HK-2 (cell line): ENCODE measurements around the gene TIAM1.

ENCODE experiments used
- DNase-seq: peaks from one replicate; pipeline ENCODE4 v3.0.0-alpha.2; 2018; ENCODE audit not compliant: unreplicated experiment

TIAM1 gene

GRCh38 chr21:31078796-31079195, 265.3 kb downstream of the TIAM1 start:
- DNase-seq = no peak

GRCh38 chr21:31078216-31078615, 265.8 kb downstream of the TIAM1 start:
- DNase-seq = no peak

- no peak for DNase-seq
Observed at GRCh38 chr21:31075848-31076247, 268.2 kb downstream of the TIAM1 start.

GRCh38 chr21:31072533-31072932, 271.5 kb downstream of the TIAM1 start:
- no peak for DNase-seq
